ENCODE data around the gene TSPAN4.

DNA sequence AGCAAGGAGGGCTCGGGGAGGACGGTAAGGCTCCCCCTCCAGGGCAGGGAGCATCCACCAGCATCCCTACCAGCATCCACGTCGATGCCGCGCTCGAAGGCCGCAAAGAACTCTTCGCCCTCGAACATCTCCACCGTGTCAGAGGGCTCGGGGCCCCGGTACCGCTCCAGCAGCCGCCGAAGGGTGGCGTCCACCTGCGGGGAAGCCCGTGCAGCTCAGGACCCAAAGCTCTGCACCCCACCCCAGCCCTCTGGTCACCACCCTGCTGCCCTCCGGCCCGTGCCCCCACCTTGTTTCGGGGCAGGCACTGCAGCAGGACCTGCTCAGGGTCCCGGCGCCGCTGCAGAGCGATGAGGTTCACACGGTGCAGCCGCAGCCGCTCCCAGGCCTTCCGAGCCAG is 42.2 kb upstream of the TSPAN4 start:
- no peak for TF ChIP-seq EZH2 (IDR thresholded peaks at IDR 0.05; ENCODE audit: borderline replicate concordance, low read length)
- TF ChIP-seq, protein P1, sequence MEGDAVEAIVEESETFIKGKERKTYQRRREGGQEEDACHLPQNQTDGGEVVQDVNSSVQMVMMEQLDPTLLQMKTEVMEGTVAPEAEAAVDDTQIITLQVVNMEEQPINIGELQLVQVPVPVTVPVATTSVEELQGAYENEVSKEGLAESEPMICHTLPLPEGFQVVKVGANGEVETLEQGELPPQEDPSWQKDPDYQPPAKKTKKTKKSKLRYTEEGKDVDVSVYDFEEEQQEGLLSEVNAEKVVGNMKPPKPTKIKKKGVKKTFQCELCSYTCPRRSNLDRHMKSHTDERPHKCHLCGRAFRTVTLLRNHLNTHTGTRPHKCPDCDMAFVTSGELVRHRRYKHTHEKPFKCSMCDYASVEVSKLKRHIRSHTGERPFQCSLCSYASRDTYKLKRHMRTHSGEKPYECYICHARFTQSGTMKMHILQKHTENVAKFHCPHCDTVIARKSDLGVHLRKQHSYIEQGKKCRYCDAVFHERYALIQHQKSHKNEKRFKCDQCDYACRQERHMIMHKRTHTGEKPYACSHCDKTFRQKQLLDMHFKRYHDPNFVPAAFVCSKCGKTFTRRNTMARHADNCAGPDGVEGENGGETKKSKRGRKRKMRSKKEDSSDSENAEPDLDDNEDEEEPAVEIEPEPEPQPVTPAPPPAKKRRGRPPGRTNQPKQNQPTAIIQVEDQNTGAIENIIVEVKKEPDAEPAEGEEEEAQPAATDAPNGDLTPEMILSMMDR (conservative IDR thresholded peaks at IDR 0.05 in 1 of 2, IDR thresholded peaks at IDR 0.05 in 1 of 2; ENCODE audit: extremely low read depth in 1 of 2, insufficient read depth in 1 of 2, low read depth in 1 of 2, low read length in 2 of 2), result no peak
